AG09309 (cell line): Measurements from ENCODE around the gene BTN3A1.
A peak's percentile ranks its signal among the peaks of the same experiment; 100 is the strongest.
"Not testable (repeated sequence)": the region's sequence is repeated elsewhere in the genome, so short reads cannot be mapped to it uniquely, and the experiment has no call there.

ENCODE experiments used
- DNase-seq: peaks from one replicate; pipeline ENCODE4 v3.0.0-alpha.2; 2010; ENCODE audit warnings: low read depth
- H3K4me3 ChIP-seq: 2 replicates; pipeline ENCODE4 v1.5.1; 2011; ENCODE audit warnings: mild to moderate bottlenecking, low read depth, low read length, moderate library complexity; ENCODE audit not compliant: control insufficient read depth
- TF ChIP-seq, protein P1 (sequence below): IDR thresholded peaks from 2 replicates; pipeline ENCODE4 v1.5.1; 2011; ENCODE audit warnings: mild to moderate bottlenecking, low read depth, low read length, inconsistent platforms; ENCODE audit not compliant: insufficient read depth, control insufficient read depth; ENCODE audit errors: missing control alignments

Gene BTN3A1

DNA sequence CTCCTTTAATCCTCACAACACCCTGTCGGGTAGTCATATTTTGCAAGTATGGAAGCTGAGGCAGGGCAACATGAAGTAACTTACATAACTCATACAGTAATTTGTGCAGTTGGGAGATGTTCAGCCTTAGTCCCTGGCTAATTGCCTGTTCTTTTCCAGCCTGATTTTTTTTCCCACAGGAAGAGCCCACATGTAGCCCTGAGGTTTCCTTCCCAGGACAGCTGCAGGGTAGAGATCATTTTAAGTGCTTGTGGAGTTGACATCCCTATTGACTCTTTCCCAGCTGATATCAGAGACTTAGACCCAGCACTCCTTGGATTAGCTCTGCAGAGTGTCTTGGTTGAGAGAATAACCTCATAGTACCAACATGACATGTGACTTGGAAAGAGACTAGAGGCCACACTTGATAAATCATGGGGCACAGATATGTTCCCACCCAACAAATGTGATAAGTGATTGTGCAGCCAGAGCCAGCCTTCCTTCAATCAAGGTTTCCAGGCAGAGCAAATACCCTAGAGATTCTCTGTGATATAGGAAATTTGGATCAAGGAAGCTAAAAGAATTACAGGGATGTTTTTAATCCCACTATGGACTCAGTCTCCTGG is 50.7 kb downstream of the BTN3A1 start:
- no peak for DNase-seq
- TF ChIP-seq, protein P1, sequence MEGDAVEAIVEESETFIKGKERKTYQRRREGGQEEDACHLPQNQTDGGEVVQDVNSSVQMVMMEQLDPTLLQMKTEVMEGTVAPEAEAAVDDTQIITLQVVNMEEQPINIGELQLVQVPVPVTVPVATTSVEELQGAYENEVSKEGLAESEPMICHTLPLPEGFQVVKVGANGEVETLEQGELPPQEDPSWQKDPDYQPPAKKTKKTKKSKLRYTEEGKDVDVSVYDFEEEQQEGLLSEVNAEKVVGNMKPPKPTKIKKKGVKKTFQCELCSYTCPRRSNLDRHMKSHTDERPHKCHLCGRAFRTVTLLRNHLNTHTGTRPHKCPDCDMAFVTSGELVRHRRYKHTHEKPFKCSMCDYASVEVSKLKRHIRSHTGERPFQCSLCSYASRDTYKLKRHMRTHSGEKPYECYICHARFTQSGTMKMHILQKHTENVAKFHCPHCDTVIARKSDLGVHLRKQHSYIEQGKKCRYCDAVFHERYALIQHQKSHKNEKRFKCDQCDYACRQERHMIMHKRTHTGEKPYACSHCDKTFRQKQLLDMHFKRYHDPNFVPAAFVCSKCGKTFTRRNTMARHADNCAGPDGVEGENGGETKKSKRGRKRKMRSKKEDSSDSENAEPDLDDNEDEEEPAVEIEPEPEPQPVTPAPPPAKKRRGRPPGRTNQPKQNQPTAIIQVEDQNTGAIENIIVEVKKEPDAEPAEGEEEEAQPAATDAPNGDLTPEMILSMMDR, result no peak
- no peak overlapping the region for H3K4me3 ChIP-seq

DNA sequence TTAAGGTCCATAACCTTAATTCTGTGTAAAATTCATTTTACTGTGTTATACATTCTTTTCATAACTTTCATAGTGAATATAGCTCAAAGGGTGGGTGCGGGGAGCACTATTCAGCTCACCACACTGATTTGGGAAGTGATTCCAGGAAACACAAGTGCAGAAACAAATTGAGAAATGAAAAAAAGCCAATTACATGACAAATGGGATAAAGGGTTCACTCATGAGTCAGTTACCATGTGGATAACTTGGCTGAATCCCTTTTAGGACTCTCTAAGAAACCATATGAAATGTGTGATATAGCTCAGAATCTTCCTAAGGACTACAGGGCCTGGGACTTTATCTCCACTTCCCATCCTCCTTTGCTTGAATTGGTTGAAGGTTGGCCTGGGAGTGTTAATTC is 52.6 kb downstream of the BTN3A1 start:
- no peak overlapping the region for H3K4me3 ChIP-seq
- no peak for DNase-seq
- TF ChIP-seq, protein P1, result no peak

DNA sequence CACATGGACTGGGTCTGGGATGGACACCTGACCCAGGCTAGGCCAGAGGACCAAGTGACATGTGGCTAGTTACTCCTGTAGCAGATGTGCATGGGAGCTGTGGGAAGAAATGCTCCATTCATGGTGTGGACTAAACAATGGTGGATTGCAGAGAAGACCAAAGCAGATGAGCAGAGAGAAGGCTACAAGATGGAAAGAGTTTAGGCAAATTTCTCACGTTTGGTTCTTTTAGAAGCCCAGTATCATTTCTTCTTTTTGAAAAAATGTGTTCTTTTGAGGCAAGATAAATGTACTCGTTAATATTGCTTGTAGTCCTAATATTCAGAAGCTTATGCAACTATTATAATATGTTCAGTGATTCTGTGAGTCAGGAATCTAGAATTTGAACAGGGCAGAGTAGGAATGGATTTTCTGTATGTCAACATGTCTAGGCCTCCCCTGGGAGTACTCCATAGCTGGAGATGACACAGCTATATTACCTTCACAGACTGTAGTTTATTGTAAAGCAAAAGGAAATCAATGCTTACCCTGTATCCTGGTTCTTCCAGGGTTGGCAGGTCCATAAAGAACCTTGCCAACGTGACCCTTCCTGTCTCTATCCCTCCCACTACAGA is 53.4 kb downstream of the BTN3A1 start:
- TF ChIP-seq, protein P1, result no peak
- DNase-seq, result no peak
- no peak overlapping the region for H3K4me3 ChIP-seq

DNA sequence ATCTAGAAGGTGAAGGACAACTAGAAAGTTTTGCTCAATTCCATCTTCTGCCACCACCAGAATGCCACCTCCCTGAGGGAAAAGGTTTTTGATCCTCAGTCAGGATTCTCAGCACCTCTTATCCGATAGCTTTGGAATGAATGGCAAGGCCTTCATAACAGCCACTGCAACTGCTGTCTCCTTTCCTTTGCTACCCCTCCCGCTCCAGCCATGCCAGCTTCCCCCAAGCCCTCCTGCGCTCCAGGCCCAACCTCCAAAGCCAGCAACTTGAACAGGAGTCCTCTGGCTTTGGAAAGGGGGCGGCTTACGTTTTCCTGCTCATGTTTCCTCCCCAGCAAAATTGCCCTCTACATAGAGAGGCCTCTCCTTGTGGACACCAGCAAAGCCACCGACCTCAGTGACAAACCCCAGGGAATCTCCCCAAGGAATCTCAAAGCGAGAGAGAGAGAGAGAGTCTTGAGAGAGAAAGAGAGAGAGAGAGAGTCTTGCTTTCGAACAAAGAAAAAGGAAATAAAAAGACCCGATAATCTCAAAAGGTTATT is 55.3 kb downstream of the BTN3A1 start:
- no peak overlapping the region; the same call in 1 of the 2 replicates for H3K4me3 ChIP-seq
- no peak for DNase-seq
- TF ChIP-seq, protein P1, result no peak

DNA sequence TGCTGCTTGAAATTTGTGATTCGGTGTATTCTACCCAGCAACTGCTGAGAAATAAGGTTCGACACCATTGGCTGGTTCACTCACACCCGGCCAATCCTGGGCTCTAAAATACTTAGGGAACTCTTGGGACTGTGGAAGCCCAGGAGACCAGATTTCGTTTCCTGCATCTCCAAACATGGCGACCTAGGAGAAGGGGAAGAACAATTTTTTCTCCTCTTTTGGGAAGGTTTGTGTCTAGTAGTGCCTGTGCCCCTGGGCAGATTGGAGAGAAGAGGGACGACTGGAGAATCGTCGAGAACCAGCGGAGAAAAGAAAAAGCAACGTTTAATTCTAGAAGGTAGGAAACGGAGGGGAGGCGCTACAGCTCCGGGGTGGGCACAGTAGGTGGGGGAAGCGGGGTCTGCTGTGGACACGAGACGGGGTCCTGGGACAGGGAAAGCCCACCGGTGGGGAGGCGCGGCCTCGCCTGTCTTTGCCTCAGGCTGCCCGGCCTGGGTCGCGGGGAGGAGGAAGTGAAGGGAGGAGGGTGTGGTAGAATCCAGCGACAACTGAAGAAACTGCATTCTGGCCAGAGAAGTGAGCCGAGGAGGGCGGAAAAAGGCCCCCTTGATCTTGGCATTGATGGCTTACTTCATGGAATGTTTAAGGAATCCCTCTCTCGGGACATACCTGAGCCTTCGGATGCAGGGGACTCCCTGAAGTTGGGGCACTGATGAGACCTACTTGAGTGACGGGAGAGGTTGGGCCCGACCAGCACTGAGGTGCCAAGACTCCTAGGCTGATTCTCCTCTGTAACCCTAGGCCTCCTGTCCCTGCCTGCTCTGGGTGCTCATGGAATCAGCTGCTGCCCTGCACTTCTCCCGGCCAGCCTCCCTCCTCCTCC is 56.0 kb downstream of the BTN3A1 start, which contains the start of gene BTN2A1:
BTN2A1 (plus strand) TSS at position 150 of the 883 bp plus-strand sequence; CDS start at position 832, 682 bp downstream.
- peak; percentile 82 for DNase-seq
- TF ChIP-seq, protein P1, result no peak
- H3K4me3 ChIP-seq, result peak within 1 kb of the TSS; percentile 89

DNA sequence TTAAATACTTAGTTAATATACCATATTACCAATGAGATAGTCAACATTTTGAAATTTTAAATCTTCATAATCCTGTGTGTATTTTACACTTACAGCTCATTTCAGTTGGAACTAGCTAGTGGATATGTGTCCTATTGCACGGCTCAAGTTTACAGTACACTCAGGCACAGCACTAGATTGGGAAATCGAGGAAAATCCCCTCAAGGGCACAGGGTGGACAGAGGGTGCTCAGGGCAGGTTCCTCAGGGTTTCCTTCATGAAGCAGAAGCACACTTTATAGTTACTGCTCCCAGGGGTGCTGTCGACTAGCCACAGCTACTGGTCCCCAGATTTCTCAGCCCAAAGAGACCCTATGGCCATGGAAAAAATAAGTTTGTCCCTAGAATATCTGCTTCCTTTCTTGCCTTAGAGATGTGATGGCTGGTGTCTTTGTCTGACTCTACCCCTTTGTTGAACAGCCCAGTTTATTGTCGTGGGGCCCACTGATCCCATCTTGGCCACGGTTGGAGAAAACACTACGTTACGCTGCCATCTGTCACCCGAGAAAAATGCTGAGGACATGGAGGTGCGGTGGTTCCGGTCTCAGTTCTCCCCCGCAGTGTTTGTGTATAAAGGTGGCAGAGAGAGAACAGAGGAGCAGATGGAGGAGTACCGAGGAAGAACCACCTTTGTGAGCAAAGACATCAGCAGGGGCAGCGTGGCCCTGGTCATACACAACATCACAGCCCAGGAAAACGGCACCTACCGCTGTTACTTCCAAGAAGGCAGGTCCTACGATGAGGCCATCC is 57.1 kb downstream of the BTN3A1 start:
- peak overlapping the region; percentile 7 for H3K4me3 ChIP-seq
- TF ChIP-seq, protein P1, result no peak
- DNase-seq, result no peak

DNA sequence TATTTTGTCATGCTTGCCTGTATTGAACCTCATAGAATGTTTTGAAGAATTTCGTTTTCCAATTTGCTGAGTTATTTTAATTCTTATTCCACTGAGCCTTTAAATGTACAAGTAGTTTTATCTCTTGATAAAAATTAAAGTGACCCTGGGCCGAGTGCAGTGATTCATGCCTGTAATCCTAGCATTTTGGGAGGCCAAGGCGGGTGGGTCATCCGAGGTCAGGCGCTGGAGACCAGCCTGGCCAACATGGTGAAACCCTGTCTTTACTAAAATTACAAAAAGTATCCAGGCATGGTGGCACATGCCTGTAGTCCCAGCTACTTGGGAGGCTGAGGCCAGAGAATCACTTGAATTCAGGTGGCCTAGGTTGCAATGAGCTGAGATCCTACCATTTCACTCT is 59.3 kb downstream of the BTN3A1 start:
- H3K4me3 ChIP-seq, DNase-seq: not testable (repeated sequence)
